Measurements from ENCODE around the gene FAM117A. TPM values are rescaled to one million over a fixed set of nuclear protein-coding genes. Genes with fewer than 3 reads are reported as not detected.

FAM117A gene, protein sequence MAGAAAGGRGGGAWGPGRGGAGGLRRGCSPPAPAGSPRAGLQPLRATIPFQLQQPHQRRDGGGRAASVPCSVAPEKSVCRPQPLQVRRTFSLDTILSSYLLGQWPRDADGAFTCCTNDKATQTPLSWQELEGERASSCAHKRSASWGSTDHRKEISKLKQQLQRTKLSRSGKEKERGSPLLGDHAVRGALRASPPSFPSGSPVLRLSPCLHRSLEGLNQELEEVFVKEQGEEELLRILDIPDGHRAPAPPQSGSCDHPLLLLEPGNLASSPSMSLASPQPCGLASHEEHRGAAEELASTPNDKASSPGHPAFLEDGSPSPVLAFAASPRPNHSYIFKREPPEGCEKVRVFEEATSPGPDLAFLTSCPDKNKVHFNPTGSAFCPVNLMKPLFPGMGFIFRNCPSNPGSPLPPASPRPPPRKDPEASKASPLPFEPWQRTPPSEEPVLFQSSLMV
- 10 to 100 TPM; 30.9 to 46.4 TPM for total RNA-seq

GRCh38 chr17:49763735-49764558 lies at the start of gene FAM117A:
TSS of gene FAM117A (minus strand) at chr17:49764131. CDS start at chr17:49764087, 44 bp downstream.
- intact Hi-C loops (cut with DNase I): no loop called here
- peak within 1 kb of the TSS; percentile 67 to 80 for H3K27ac ChIP-seq
- under 1% methylated on average over 40 of the region's 53 CpGs for WGBS

DNA sequence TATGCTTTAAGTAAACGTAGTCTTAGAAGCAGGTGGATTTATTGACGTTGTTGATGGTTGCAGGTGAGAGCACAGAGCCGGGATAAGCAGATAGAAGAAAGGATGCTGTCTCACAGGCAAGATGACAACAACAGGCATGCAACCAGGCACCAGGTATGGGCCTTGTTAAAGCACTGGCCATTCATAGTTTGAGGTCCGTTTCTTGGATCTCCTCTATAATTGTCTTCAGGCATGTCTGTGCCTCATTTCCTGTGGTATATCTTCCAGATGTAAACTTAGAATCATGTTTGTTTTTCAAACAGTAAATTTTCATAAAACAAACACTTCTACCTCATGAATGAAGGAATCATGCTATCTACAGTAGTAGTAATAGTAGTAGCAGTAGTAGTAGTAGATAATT lies 45.1 kb upstream of the FAM117A start:
- H3K27me3 ChIP-seq (replicated peaks; ENCODE audit: insufficient read depth): no peaks in the 10 kb centered on the region
- peaks cover 0 to 3% of the 10 kb centered on the region in 2 donors for H3K36me3 ChIP-seq
- H3K4me1 ChIP-seq (replicated peaks): peaks cover 8% of the 10 kb centered on the region
- DNase-seq (ENCODE audit: low spot score): no peak
- no peak for TF ChIP-seq POLR2AphosphoS5 (IDR thresholded peaks at IDR 0.05)
- TF ChIP-seq, protein P1, sequence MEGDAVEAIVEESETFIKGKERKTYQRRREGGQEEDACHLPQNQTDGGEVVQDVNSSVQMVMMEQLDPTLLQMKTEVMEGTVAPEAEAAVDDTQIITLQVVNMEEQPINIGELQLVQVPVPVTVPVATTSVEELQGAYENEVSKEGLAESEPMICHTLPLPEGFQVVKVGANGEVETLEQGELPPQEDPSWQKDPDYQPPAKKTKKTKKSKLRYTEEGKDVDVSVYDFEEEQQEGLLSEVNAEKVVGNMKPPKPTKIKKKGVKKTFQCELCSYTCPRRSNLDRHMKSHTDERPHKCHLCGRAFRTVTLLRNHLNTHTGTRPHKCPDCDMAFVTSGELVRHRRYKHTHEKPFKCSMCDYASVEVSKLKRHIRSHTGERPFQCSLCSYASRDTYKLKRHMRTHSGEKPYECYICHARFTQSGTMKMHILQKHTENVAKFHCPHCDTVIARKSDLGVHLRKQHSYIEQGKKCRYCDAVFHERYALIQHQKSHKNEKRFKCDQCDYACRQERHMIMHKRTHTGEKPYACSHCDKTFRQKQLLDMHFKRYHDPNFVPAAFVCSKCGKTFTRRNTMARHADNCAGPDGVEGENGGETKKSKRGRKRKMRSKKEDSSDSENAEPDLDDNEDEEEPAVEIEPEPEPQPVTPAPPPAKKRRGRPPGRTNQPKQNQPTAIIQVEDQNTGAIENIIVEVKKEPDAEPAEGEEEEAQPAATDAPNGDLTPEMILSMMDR (IDR thresholded peaks at IDR 0.05): no peak
- no peak for TF ChIP-seq POLR2A (IDR thresholded peaks at IDR 0.05)
- 57% methylated on average over 4 of the region's 4 CpGs for WGBS
- intact Hi-C loops (cut with DNase I): no loop called here
- no peak overlapping the region for H3K4me3 ChIP-seq
- H3K9me3 ChIP-seq: no peaks in the 10 kb centered on the region
- no peak overlapping the region for H3K27ac ChIP-seq

More at GRCh38 chr17:49763735-49764558, at the start of gene FAM117A:
- TF ChIP-seq, protein P1 (IDR thresholded peaks at IDR 0.05): peak in 1 of 4 experiments; percentile 5
- TF ChIP-seq POLR2A (IDR thresholded peaks at IDR 0.05) (peak; percentile 64), POLR2AphosphoS5 (IDR thresholded peaks at IDR 0.05) (peak; percentile 94)
- Histone ChIP-seq H3K4me3 (peak within 1 kb of the TSS; percentile 90 to 94), H3K27me3 (replicated peaks; ENCODE audit: insufficient read depth) (no peaks in the 10 kb centered on the region), H3K9me3 (no peaks in the 10 kb centered on the region), H3K4me1 (replicated peaks) (no peaks in the 10 kb centered on the region), H3K36me3 (no peaks in the 10 kb centered on the region)
- DNase-seq (ENCODE audit: low spot score): peak; percentile 99

- Histone ChIP-seq H3K36me3 (peaks cover 0 to 24% of the 10 kb centered on the region in 2 donors), H3K27me3 (replicated peaks; ENCODE audit: insufficient read depth) (no peaks in the 10 kb centered on the region), H3K9me3 (no peaks in the 10 kb centered on the region), H3K4me1 (replicated peaks) (no peaks in the 10 kb centered on the region), H3K4me3 (no peak overlapping the region), H3K27ac (no peak overlapping the region)
- intact Hi-C loops (cut with DNase I): no loop called here
- 93% methylated on average over 2 of the region's 2 CpGs for WGBS
- no peak for DNase-seq (ENCODE audit: low spot score)
- TF ChIP-seq POLR2A (IDR thresholded peaks at IDR 0.05) (no peak), POLR2AphosphoS5 (IDR thresholded peaks at IDR 0.05) (no peak)
- TF ChIP-seq, protein P1 (IDR thresholded peaks at IDR 0.05): no peak
Observed at GRCh38 chr17:49798738-49799137, 34.8 kb upstream of the FAM117A start.

DNA sequence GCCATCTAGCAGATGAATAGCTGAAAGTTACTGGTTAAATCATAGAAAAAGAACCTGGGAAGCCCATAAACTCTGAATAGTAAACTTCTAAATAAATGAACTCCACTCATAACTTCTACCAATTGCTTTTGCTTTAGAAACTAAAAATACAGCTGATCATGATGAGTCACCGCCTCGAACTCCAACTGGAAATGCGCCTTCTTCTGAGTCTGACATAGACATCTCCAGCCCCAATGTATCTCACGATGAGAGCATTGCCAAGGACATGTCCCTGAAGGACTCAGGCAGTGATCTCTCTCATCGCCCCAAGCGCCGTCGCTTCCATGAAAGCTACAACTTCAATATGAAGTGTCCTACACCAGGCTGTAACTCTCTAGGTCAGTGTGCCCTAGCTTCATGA lies 34.3 kb upstream of the FAM117A start:
- Histone ChIP-seq H3K36me3 (peaks cover 0 to 26% of the 10 kb centered on the region in 2 donors), H3K4me3 (no peak overlapping the region), H3K27me3 (replicated peaks; ENCODE audit: insufficient read depth) (no peaks in the 10 kb centered on the region), H3K4me1 (replicated peaks) (no peaks in the 10 kb centered on the region), H3K27ac (no peak overlapping the region), H3K9me3 (no peaks in the 10 kb centered on the region)
- 92% methylated on average over 8 of the region's 8 CpGs for WGBS
- TF ChIP-seq POLR2AphosphoS5 (IDR thresholded peaks at IDR 0.05) (no peak), POLR2A (IDR thresholded peaks at IDR 0.05) (no peak)
- no peak for DNase-seq (ENCODE audit: low spot score)
- intact Hi-C loops (cut with DNase I): no loop called here

DNA sequence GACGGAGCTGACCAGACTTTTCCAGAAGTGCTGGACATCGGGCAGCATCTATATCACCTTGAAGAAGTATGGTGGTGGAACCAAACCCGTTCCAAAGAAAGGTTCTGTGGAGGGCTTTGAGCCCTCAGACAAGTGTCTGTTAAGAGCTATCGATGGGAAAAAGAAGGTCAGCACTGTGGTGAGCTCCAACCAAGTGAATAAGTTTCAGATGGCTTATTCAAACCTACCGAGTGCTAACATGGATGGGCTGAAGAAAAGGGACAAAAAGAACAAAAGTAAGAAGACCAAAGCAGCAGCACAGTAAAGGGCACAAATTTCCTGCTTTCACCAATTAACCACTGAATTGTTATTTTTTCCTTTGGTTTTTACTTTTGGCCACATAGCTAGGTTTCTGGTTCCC lies 31.4 kb upstream of the FAM117A start:
- H3K4me1 ChIP-seq (replicated peaks): peaks cover 1% of the 10 kb centered on the region
- WGBS: 87% methylated on average over 5 of the region's 5 CpGs
- no peak overlapping the region for H3K4me3 ChIP-seq
- H3K9me3 ChIP-seq: no peaks in the 10 kb centered on the region
- no peak for DNase-seq (ENCODE audit: low spot score)
- intact Hi-C loops (cut with DNase I): no loop called here
- peaks cover 0 to 17% of the 10 kb centered on the region in 2 donors for H3K36me3 ChIP-seq
- H3K27ac ChIP-seq: no peak overlapping the region
- H3K27me3 ChIP-seq (replicated peaks; ENCODE audit: insufficient read depth): no peaks in the 10 kb centered on the region
- no peak for TF ChIP-seq POLR2AphosphoS5 (IDR thresholded peaks at IDR 0.05)
- no peak for TF ChIP-seq POLR2A (IDR thresholded peaks at IDR 0.05)
- TF ChIP-seq, protein P1 (IDR thresholded peaks at IDR 0.05): no peak
